Adrenal gland (tissue), 5 donors: ENCODE results near the gene DNAJC3.

Experiments used
- POLR2A ChIP-seq, 2 donors: fragments of 450-650 bp; IDR thresholded peaks; one replicate each; pipeline ENCODE4 v1.6.1; 2017; ENCODE audit warnings: antibody characterized with exemption in 2 of 2, mild to moderate bottlenecking in 2 of 2, moderate library complexity in 1 of 2
- TF ChIP-seq, protein P1 (sequence below), 6 experiments: fragments of 450-650 bp in 4 of 6; fragments of 200-600 bp in 2 of 6; sonication (generic) in 1 of 6; IDR thresholded peaks; 1 replicate in 5 of 6; 2 replicates in 1 of 6; pipeline versions ENCODE4 v1.5.1 to v1.8.0; 2016 to 2021; ENCODE audit warnings: antibody characterized with exemption in 6 of 6, mild to moderate bottlenecking in 2 of 6, moderate library complexity in 1 of 6
- donor health status: DM: no; HTN: no; CAD: no.

DNA sequence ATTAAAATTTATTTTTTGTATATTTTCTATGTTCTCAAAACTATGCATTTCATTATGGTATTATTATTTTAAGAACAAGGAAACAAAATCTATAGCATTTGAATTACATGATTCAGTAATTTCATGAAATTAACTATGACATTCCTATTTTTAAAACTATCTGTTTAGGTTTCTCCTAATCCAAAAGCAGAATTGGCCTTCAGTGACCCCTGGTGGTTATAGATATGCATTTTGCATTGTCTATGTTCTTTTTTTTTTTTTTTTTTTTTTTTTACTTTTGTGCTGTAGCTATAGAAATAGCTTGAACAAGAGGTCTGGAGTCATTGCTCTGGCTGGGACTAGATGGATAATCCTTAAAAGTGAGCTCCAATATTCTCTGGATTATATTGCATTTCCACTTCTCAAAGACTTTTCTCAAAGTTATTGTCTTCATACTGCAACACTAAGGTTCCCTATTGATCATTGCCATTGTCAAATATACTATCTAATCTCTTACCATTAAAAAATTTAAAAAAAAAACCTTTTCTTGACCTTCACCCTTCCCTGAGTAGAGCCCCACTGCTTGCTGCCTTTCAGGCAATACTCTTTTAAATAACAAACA lies 15.9 kb upstream of the DNAJC3 start:
- TF ChIP-seq, protein P1, sequence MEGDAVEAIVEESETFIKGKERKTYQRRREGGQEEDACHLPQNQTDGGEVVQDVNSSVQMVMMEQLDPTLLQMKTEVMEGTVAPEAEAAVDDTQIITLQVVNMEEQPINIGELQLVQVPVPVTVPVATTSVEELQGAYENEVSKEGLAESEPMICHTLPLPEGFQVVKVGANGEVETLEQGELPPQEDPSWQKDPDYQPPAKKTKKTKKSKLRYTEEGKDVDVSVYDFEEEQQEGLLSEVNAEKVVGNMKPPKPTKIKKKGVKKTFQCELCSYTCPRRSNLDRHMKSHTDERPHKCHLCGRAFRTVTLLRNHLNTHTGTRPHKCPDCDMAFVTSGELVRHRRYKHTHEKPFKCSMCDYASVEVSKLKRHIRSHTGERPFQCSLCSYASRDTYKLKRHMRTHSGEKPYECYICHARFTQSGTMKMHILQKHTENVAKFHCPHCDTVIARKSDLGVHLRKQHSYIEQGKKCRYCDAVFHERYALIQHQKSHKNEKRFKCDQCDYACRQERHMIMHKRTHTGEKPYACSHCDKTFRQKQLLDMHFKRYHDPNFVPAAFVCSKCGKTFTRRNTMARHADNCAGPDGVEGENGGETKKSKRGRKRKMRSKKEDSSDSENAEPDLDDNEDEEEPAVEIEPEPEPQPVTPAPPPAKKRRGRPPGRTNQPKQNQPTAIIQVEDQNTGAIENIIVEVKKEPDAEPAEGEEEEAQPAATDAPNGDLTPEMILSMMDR (IDR thresholded peaks at IDR 0.05), result peak; percentile 19 to 63 (median 44)
- TF ChIP-seq POLR2A (IDR thresholded peaks at IDR 0.05), result no peak
